Left lung (tissue), 10 donors: Measurements from ENCODE around the gene POLR3B. TPM values are rescaled to one million over a fixed set of nuclear protein-coding genes. Genes with fewer than 3 reads are reported as not detected.

ENCODE experiments used
- ATAC-seq: fragments of 200-7000 bp; cut with Tn5 transposase; one replicate; pipeline ENCODE4 v1.9.1; 2020; ENCODE audit warnings: moderate library complexity
- DNase-seq, 4 donors: peaks; one replicate each; pipeline ENCODE4 v3.0.0-alpha.2; 2013 to 2020
- H3K27ac ChIP-seq, 2 donors: fragments of 200-600 bp; sonication (generic) in 1 of 2; one replicate each; pipeline versions ENCODE4 v1.5.0 to v1.8.0; 2020 to 2021
- H3K27me3 ChIP-seq, 2 donors: fragments of 200-600 bp; sonication (generic) in 1 of 2; one replicate each; pipeline versions ENCODE4 v1.5.0 to v1.8.0; 2020 to 2021
- H3K36me3 ChIP-seq, 2 donors: fragments of 200-600 bp; sonication (generic) in 1 of 2; one replicate each; pipeline versions ENCODE4 v1.5.0 to v1.8.0; 2020 to 2021
- H3K4me1 ChIP-seq, 2 donors: fragments of 200-600 bp; one replicate each; pipeline ENCODE4 v1.8.0; 2021
- H3K4me3 ChIP-seq, 2 donors: fragments of 200-600 bp; sonication (generic) in 1 of 2; one replicate each; pipeline versions ENCODE4 v1.5.0 to v1.8.0; 2020 to 2021; ENCODE audit warnings: mild to moderate bottlenecking in 1 of 2
- H3K9me3 ChIP-seq, 2 donors: fragments of 200-600 bp; sonication (generic) in 1 of 2; one replicate each; pipeline versions ENCODE4 v1.5.0 to v1.8.0; 2020 to 2021
- CTCF ChIP-seq, 2 donors: fragments of 200-600 bp; sonication (generic) in 1 of 2; IDR thresholded peaks; one replicate each; pipeline versions ENCODE4 v1.5.0 to v1.8.0; 2021; ENCODE audit warnings: antibody characterized with exemption in 2 of 2
- intact Hi-C, 2 donors: fragments of 100-400 bp; cut with DNase I; formaldehyde crosslinking; loops; one replicate each; pipeline versions ENCODE4 v1.11.2 to v1.14.2; 2022
- polyA plus RNA-seq, 6 donors: library from polyadenylated mRNA; unstranded; fragments of 120-200 nt; gene quantifications; one replicate each; pipeline ENCODE4 v1.2.1, GENCODE V29; 2013; ENCODE audit not compliant: insufficient read length in 6 of 6
- total RNA-seq, 2 donors: library from RNA; stranded (reverse); fragmentation: NEBNext Ultra II Directional; extraction: Animal tissue kit (Norgen Biotek cat#: 25700); gene quantifications; one replicate each; pipeline ENCODE4 v1.2.1, GENCODE V29; 2021
- donor health status: DM: no; HTN: yes; CAD: no.
- donor health status: DM: no; HTN: no; CAD: no.

Gene POLR3B
- total and polyA plus RNA-seq, 8 donors: 10.9 to 14.6 (median 13.3) TPM

- no peak for ATAC-seq
- intact Hi-C loops: no loop called here
- H3K27me3 ChIP-seq: no peaks in the 10 kb centered on the region
Observed at GRCh38 chr12:106392759-106393158, 35.2 kb downstream of the POLR3B start.

GRCh38 chr12:106409878-106410277, 52.3 kb downstream of the POLR3B start:
- peaks cover 0 to 39% of the 10 kb centered on the region in 2 donors for H3K36me3 ChIP-seq
- H3K27ac ChIP-seq: no peak overlapping the region
- no peak for TF ChIP-seq CTCF (IDR thresholded peaks at IDR 0.05)
- H3K27me3 ChIP-seq: no peaks in the 10 kb centered on the region
- ATAC-seq (no peak), DNase-seq (no peak)
- no peaks in the 10 kb centered on the region for H3K9me3 ChIP-seq
- intact Hi-C loops: no loop called here
- no peaks in the 10 kb centered on the region for H3K4me1 ChIP-seq
- no peak overlapping the region for H3K4me3 ChIP-seq

More at GRCh38 chr12:106392759-106393158, 35.2 kb downstream of the POLR3B start:
- Histone ChIP-seq H3K27ac (no peak overlapping the region), H3K9me3 (no peaks in the 10 kb centered on the region), H3K4me3 (no peak overlapping the region), H3K36me3 (peaks cover 0 to 46% of the 10 kb centered on the region in 2 donors), H3K4me1 (no peaks in the 10 kb centered on the region)
- DNase-seq: no peak
- TF ChIP-seq CTCF (IDR thresholded peaks at IDR 0.05): no peak

- Histone ChIP-seq H3K36me3 (peaks cover 0 to 51% of the 10 kb centered on the region in 2 donors), H3K4me1 (no peaks in the 10 kb centered on the region), H3K4me3 (no peak overlapping the region), H3K27ac (no peak overlapping the region), H3K9me3 (no peaks in the 10 kb centered on the region), H3K27me3 (no peaks in the 10 kb centered on the region)
- ATAC-seq: no peak
- DNase-seq: no peak
- no peak for TF ChIP-seq CTCF (IDR thresholded peaks at IDR 0.05)
- intact Hi-C loops: no loop called here
Observed at GRCh38 chr12:106412563-106412962, 55.0 kb downstream of the POLR3B start.

- no peaks in the 10 kb centered on the region for H3K9me3 ChIP-seq
- H3K4me3 ChIP-seq: no peak overlapping the region
- intact Hi-C loops: no loop called here
- no peak overlapping the region for H3K27ac ChIP-seq
- ATAC-seq (no peak), DNase-seq (no peak)
- peaks cover 0 to 51% of the 10 kb centered on the region in 2 donors for H3K36me3 ChIP-seq
- H3K4me1 ChIP-seq: no peaks in the 10 kb centered on the region
- TF ChIP-seq CTCF (IDR thresholded peaks at IDR 0.05): no peak
- no peaks in the 10 kb centered on the region for H3K27me3 ChIP-seq
Observed at GRCh38 chr12:106415134-106415533, 57.6 kb downstream of the POLR3B start.

- no peak overlapping the region for H3K4me3 ChIP-seq
- H3K4me1 ChIP-seq: no peaks in the 10 kb centered on the region
- intact Hi-C loops: no loop called here
- no peak for TF ChIP-seq CTCF (IDR thresholded peaks at IDR 0.05)
- H3K9me3 ChIP-seq: no peaks in the 10 kb centered on the region
- H3K36me3 ChIP-seq: peaks cover 0 to 40% of the 10 kb centered on the region in 2 donors
- H3K27me3 ChIP-seq: no peaks in the 10 kb centered on the region
- no peak for ATAC-seq
- DNase-seq: no peak
- H3K27ac ChIP-seq: no peak overlapping the region
Observed at GRCh38 chr12:106416273-106416672, 58.7 kb downstream of the POLR3B start.
